GM18505 (cell line): ENCODE measurements around the gene NLRP12.
"Not testable (repeated sequence)": the region's sequence is repeated elsewhere in the genome, so short reads cannot be mapped to it uniquely, and the experiment has no call there.

ENCODE experiments used
- ATAC-seq: cut with Tn5 transposase; IDR thresholded peaks from one replicate; pipeline ENCODE4 v1.9.1; 2021; ENCODE audit not compliant: unreplicated experiment
- POLR2A ChIP-seq: IDR thresholded peaks from 4 replicates; pipeline ENCODE4 v1.6.1; 2011; ENCODE audit warnings: borderline replicate concordance; ENCODE audit not compliant: insufficient read depth, insufficient read length; ENCODE audit errors: extremely low read depth

NLRP12 gene

GRCh38 chr19:53812335-53812734 lies 11.8 kb downstream of the NLRP12 start:
- no peak for ATAC-seq
- no peak for TF ChIP-seq POLR2A

GRCh38 chr19:53810891-53811290 lies 13.2 kb downstream of the NLRP12 start:
- TF ChIP-seq POLR2A = no peak
- ATAC-seq = no peak

GRCh38 chr19:53810187-53810546 lies 13.9 kb downstream of the NLRP12 start:
- no peak for TF ChIP-seq POLR2A
- no peak for ATAC-seq

- no peak for ATAC-seq
- no peak for TF ChIP-seq POLR2A
Measured at GRCh38 chr19:53809518-53810186, 14.5 kb downstream of the NLRP12 start.

- TF ChIP-seq POLR2A = no peak
- ATAC-seq = no peak
Measured at GRCh38 chr19:53808710-53809125, 15.4 kb downstream of the NLRP12 start.

- TF ChIP-seq POLR2A = no peak
- no peak for ATAC-seq
Measured at GRCh38 chr19:53801257-53801656, 22.9 kb downstream of the NLRP12 start.

- TF ChIP-seq POLR2A = no peak
- no peak for ATAC-seq
Measured at GRCh38 chr19:53795019-53795418, 29.1 kb downstream of the NLRP12 start.

GRCh38 chr19:53792721-53793433 lies 31.2 kb downstream of the NLRP12 start:
- no peak for TF ChIP-seq POLR2A
- peak; percentile 83 for ATAC-seq

GRCh38 chr19:53789708-53790678 lies 34.1 kb downstream of the NLRP12 start:
- ATAC-seq = no peak
- no peak for TF ChIP-seq POLR2A

GRCh38 chr19:53787266-53787665 lies 36.8 kb downstream of the NLRP12 start:
- ATAC-seq = no peak
- TF ChIP-seq POLR2A = no peak

GRCh38 chr19:53786744-53787143 lies 37.4 kb downstream of the NLRP12 start:
- ATAC-seq = no peak
- no peak for TF ChIP-seq POLR2A

GRCh38 chr19:53785196-53785889 lies 38.8 kb downstream of the NLRP12 start:
- no peak for ATAC-seq
- TF ChIP-seq POLR2A = no peak

- no peak for ATAC-seq
- TF ChIP-seq POLR2A = no peak
Measured at GRCh38 chr19:53782698-53783097, 41.4 kb downstream of the NLRP12 start.

GRCh38 chr19:53781332-53781731 lies 42.8 kb downstream of the NLRP12 start:
- not testable (repeated sequence) for ATAC-seq
